GM21515 (cell line): Measurements from ENCODE around the gene CCL7.

Experiments
- ATAC-seq: cut with Tn5 transposase; IDR thresholded peaks from one replicate; pipeline ENCODE4 v1.9.1; 2021; ENCODE audit not compliant: unreplicated experiment

Gene CCL7

DNA sequence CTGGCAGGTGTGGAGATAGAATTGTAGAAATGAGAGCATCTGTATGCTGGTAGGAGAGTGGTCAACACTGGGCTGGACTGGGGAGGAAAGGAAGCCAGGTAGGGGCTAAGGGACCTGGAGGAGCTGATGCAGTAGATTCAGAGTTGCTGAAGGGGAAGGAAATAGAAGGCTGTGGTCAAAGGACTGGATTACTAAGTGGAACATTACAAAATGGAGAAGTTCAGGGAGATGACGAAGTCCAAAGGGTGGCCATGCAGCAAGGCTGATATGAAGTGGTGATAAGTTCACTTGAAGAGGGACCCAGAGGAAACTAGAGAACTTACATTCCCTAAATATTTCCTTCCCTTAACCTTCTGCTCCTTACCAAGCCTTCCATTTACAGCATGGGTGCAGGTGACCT is 23.6 kb upstream of the CCL7 start:
- no peak for ATAC-seq

DNA sequence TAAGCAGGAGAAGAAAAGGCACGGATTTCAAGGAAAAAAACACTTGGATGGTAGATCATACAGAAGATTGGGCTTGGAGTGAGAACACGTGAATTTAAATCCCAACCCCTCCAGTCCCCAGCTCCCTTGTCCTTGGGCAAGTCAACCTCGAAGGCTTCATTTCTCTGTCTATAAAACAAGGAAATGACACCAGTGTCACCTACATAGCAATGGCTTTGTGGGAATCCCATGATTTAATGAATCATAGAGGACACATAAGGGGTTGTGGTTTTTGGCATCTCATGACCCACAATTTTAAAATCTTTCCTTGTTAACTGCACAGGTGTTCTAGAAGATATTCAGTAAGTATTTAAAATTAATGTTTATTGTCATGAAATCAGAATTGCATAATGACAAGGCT is 23.1 kb upstream of the CCL7 start:
- ATAC-seq: no peak

DNA sequence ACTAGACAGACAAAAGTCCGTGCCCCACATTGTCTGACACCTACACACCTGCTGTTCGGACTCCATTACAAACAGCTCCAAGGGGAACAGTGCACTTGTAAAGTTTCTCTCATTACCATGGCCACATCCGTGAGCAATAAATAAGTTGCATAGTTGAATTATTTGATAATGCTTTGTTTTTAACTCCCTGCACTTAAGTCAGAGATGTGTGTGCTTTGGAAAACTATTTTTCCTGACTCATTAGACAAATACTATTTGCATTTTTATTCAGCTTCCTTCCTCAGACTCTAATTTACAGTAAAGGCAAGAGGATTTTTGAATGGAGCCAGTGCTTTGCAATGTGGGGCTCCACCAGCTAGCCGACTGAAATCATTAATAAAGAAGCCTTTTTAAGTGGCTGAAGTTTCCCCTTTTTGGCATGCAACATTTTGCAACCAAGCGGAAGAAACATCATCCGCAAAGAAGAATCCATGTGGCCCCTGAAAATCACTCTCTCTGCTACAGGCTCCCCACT is 21.5 kb upstream of the CCL7 start:
- no peak for ATAC-seq

DNA sequence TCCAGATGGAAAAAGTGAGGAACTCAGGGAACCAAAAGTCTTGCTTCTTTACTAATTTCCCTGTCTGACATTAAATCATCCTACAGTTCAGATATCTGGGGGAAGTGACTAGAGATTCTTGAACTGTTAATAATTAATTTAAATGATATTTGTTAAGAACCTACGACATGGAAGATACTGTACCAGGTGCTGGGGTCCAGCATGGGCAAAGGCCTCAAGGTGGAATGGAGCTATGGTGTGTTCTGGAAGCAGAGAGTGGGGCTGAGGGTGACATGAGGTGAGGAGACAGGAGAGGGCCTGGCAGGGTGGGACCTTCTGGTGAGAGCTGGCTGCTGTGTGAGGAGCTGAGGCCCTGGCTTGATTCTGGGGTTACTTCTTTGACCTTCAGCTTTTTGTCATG is 21.0 kb upstream of the CCL7 start:
- no peak for ATAC-seq

DNA sequence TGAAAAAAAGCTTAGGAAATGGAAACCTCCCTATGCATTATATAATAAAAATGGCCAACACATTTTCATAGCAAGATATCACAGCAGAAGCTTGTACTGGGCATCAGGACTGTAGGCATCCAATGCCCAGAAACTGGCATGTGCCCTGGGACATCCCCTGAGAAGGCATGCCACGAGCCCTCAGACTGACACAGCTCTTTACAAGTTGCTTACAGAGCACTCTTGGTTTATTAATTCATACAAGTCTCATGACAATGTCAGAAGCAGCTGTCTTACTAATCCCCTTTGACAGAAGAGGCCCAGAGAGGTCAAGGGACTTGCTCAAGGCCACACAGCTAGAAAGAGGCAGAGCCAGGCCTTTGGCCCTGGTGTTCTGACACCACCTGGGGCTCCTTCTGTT is 20.5 kb upstream of the CCL7 start:
- ATAC-seq: no peak

DNA sequence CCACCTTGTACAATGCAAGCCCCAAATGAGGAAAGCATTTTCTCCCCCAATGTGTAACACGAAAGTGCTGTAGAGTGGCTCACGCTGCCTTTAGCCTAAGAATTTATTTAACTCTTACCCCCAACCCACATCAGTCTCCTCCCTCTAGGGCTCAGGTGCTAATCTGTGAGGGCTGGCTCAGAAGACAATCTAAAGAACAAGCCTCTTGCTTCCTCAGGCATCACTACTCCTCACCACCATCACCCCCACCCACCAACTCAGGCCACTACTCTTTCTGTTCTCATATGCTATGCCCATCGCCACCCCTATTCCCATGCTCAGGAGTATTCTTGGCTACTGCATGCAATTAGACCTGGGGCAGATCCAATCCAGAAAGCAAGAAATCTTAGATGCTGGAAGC is 18.8 kb upstream of the CCL7 start:
- ATAC-seq: no peak

DNA sequence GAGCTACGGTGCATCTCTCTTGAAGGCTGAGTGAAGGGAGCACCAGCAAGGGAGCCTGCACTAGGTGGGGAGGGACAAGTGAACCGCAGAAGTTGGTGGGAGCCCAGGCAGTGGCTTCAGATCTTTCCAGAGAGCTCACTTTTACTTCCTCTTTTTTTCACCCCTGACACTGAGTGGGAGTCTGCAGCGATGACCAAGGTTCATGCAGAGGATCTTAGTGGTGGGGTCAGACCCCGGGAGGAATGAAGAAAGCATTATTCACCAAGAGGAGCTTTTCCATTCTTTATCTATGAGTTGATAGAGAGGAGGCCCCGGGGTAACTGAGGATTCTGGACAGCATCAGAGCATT is 18.0 kb upstream of the CCL7 start:
- no peak for ATAC-seq

DNA sequence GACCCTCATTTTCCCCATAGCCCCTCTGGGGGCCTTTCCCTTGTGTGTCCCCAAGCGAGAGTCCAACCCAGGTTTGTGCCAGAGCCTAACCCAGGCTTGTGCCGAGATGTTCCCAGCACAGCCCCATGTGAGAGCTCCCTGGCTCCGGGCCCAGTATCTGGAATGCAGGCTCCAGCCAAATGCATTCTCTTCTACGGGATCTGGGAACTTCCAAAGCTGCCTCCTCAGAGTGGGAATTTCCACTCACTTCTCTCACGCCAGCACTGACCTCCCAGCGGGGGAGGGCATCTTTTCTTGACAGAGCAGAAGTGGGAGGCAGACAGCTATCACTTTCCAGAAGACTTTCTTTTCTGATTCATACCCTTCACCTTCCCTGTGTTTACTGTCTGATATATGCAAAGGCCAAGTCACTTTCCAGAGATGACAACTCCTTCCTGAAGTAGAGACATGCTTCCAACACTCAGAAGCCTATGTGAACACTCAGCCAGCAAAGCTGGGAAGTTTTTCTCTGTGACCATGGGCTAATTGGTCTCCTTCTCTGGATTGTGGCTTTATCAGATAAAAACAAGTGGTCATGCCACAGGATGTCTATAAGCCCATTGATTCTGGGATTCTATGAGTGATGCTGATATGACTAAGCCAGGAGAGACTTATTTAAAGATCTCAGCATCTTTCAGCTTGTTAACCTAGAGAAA is 17.4 kb upstream of the CCL7 start:
- ATAC-seq: no peak

DNA sequence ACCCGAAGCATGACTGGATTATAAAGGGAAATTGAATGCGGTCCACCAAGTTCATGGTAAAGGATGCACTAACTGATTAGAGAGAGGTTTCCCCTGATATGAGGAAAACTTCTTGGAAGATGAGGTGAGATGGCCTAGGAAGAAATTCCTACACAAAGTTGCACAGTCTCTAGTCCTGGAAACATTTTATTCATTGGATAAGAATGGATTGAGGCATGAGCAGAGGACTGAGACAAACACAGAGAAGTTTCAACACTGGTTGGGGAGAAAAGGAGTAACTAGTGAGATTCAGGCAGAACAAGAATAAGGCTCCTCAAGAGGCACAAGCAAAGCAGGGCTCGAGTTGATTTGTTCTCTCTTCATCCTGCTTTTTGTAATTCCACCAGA is 16.9 kb upstream of the CCL7 start:
- no peak for ATAC-seq

DNA sequence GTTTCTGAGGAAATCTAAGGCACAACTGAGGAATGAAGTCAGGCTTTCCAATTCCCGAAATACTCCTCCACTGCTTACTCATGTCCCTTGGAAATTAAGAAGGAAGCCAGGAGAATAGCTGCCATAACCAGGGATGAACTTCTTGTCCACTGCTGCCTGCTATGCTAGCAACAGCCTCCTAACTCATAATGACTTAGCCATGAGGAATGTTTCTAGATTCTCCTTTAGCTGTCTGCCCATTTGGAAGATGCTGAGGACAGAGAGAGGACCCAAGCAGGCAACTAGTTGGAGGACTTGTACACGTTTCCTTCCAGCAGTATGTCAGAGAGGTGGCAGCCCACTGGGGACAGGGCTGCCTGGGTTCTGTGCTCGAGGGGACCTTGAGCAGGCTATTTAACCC is 15.9 kb upstream of the CCL7 start:
- no peak for ATAC-seq

DNA sequence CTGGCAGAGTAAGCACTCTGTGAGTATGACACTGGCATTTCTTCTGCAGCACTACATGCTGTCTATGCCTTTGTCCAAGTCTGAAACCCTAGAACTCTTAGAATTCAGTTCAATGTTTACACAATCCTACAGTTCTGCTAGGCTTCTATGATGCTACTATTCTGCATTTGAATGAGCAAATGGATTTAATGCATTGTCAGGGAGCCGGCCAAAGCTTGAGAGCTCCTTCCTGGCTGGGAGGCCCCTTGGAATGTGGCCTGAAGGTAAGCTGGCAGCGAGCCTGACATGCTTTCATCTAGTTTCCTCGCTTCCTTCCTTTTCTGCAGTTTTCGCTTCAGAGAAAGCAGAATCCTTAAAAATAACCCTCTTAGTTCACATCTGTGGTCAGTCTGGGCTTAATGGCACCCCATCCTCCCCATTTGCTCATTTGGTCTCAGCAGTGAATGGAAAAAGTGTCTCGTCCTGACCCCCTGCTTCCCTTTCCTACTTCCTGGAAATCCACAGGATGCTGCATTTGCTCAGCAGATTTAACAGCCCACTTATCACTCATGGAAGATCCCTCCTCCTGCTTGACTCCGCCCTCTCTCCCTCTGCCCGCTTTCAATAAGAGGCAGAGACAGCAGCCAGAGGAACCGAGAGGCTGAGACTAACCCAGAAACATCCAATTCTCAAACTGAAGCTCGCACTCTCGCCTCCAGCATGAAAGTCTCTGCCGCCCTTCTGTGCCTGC is 15.2 kb upstream of the CCL7 start, which contains the start of gene CCL2:
CCL2 (plus strand) TSS at position 635 of the 730 bp plus-strand sequence; CDS start at position 700, 65 bp downstream.
- no peak for ATAC-seq

DNA sequence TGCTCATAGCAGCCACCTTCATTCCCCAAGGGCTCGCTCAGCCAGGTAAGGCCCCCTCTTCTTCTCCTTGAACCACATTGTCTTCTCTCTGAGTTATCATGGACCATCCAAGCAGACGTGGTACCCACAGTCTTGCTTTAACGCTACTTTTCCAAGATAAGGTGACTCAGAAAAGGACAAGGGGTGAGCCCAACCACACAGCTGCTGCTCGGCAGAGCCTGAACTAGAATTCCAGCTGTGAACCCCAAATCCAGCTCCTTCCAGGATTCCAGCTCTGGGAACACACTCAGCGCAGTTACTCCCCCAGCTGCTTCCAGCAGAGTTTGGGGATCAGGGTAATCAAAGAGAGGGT is 14.7 kb upstream of the CCL7 start:
- ATAC-seq: no peak

DNA sequence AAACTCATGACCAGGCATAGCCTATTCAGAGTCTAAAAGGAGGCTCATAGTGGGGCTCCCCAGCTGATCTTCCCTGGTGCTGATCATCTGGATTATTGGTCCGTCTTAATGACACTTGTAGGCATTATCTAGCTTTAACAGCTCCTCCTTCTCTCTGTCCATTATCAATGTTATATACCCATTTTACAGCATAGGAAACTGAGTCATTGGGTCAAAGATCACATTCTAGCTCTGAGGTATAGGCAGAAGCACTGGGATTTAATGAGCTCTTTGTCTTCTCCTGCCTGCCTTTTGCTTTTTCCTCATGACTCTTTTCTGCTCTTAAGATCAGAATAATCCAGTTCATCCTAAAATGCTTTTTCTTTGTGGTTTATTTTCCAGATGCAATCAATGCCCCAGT is 14.2 kb upstream of the CCL7 start:
- ATAC-seq: no peak

DNA sequence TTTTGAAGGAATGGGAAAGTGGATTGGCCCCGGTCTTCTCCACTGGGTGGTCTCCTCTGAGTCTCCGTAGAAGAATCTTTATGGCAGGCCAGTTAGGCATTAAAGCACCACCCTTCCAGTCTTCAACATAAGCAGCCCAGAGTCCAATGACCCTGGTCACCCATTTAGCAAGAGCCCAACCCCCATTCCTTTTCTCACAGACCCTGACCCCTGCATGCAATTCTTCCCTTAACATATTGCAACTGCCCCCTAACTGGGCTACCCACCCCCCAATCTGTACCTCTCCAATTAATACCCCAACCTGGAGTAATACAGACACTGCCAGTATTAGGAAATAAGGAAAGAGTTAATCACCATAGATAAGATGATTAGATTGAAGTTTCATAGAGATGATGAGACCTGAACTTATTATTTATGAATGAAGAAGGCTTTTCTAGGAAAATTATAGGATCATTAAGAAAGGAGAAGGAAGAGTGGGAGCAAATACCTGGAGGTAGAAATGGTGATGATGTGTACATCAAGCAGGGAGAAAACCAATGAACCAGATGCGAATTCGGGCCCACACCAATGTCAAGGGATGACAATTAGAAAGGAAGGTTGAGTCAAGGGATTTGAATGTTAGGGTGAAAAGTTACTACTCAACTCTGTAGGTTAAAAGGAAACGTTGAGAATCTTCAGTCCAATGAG is 12.6 kb upstream of the CCL7 start:
- no peak for ATAC-seq

DNA sequence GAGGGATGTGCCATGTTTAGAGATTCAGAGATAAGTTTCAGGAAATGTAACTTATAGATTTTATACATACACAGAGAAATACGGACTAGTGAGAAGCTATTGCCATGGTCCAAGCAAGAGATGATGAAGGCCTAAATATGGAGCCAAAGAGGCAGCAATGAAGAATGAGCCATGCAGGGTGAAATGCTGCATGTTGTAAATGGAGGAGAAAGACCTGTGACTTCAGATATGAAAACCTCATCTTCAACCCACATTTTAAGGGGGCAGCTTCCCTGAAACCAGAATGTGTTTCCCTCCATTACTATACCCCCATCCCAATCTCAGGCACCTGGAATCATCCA is 12.1 kb upstream of the CCL7 start:
- ATAC-seq: no peak

DNA sequence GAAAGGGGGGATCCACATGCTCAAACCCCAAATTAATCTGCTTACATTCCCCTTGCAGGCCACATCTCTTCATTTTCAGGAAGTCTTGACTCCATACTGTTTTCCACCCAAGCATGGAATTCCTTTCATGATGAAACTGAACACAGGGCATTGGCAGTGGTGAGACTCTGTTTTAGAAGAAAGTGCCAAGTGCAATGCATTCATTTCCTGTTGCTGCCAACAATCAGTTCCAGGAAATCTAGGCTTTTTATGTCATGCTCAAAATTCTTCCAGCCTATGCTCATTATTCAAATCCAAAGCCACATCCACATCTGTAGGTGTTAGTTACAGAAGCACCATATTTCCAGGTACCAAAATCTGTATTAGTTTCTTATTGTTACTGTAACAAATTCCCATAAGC is 10.9 kb upstream of the CCL7 start:
- no peak for ATAC-seq

DNA sequence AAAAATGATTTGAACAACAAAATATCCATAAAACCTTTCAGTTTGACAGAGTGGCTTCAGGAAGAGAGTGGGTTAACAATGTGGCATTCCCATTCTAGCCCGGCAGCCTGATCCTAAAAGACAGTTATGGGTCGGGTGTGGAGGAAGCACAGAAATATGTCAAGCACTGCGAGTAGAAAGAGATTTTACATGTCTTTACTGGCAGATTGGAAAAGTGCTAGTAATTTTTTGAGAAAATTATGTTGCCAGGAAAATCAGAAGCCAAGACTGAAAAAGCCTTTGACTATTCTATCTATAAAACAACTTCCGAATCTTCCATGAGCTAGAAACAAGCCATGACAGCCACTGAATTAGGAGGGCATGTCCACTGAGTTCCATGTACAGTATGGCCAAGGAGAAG is 9.2 kb upstream of the CCL7 start:
- ATAC-seq: no peak

DNA sequence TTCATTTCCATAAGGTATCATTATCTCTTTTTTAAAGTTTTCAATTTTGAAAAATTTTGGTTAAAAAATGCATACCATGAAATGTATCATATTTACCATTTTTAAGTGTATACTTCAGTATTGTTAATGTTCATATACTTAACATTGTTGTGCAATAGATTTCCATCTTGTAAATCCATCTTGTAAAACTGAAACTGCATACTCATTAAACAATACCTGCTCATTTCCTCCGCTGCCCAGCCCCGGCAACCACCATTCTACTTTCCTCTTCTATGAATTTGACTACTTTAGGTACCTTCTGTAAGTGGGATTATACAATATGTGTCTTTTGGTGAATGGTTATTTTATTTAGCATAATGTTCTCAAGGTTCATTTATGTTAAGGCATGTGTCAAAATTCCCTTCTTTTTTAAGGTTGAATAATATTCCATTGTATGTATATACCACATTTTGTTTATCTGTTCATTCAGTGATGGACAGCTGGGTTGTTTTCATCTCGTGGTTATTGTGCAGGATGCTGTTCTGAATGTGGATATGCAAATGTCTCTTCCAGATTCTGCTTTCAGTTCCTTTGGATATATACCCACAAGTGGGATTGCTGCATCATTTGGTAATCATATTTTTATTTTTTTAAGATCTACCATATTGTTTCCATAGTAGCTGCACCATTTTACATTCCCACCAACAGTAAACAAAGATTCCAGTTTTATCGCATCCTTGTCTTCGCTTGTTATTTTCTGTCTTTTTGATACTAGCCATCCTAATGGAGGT is 8.3 kb upstream of the CCL7 start:
- no peak for ATAC-seq

DNA sequence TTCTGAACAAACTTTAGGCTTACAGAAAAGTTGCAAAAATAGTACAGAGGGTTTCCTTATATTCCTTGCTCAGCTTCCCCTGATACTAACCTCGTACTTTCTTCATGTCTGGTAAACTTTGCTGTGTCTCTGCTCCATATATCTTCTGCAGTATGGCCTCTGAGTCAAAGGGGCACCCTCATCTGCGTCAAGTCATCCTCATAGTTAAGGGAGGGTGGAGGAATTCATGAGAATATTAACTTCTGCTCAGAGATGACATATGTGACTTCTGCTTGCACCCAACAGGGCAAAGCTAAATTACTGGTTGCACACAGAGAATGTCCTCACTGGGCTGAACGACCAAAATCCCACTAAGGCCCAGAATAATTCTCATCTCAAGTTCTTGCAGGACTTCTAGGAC is 4.3 kb upstream of the CCL7 start:
- no peak for ATAC-seq

DNA sequence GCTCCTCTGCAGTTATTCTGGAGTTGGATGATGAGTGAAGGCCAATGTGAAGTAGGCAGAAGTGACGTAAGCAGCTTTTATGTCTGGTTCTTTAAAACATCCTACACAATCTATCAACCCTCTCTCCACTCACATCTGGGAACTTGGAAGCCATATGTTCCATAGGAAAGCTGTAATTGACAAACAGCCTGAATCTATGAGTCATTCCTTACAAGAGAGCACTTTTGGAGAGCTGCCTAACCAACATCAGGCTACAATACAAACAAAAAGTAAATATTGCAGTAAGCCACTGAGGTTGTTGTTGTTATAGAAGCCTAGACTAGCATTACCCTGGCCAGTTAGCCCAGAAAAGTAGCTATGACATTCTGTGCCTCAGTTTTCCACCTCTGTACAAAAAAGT is 5.9 kb downstream of the CCL7 start:
- no peak for ATAC-seq

DNA sequence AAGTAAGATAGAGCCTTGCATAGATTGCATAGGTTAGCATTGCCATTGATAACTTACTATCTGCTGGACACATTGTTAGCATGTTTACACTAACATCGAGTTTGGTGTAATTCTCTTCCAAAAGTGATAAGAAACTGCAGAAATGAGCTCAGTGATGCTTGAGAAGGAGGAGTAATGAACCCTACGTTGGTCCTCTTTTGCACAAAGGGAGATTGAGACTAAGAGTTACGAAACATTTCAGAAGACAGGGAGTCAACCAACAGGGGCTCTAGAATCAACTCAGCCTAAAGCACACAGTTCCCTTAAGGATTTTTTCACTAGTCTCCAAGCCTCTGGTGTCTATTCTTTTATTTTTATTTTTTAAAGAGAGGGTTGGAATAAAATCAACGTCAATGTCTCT is 6.8 kb downstream of the CCL7 start:
- ATAC-seq: no peak

DNA sequence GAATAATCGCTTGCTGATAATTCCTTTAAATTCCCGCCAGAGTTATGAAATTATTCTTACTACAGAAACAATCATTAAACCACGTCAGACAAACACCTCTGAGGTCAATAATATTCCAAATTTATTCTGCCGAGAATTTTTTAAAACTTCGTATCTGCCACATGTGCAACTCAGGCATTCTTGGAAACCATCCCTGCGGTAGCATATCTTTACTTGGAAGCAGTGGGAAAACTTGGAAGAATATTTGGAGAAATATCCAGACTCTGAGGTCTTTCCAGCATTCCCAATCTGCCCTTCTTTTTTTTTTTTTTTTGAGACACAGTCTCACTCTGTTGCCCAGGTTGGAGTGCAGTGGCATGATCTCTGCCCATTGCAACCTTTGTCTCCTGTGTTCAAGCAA is 13.6 kb downstream of the CCL7 start:
- ATAC-seq: no peak
